ENCODE data around the gene TMEM154.

TMEM154 gene

GRCh38 chr4:152606753-152607152 lies 73.0 kb downstream of the TMEM154 start (continued):
- TF ChIP-seq PRDM6 (tag by site-specific recombination; IDR thresholded peaks at IDR 0.05) (0 out of 2 replicates have a peak, but pooled peaks have one; percentile 0), ZFP37 (tag by site-specific recombination; IDR thresholded peaks at IDR 0.05) (no peak), ZNF223 (tag by site-specific recombination; IDR thresholded peaks at IDR 0.05) (no peak)

- ChIA-PET CTCF (interaction anchor here (0.7 kb wide), 1 partner anchor 101 kb away, joined by 3 read pairs; no protein-coding TSS in a partner anchor), POLR2A (no interaction called here)
- Histone ChIP-seq H3K4me3 (ENCODE audit: low read depth, low read length) (no peak overlapping the region), H3K27ac (ENCODE audit: extremely low read depth, low read depth, low read length) (no peak overlapping the region), H3K4me1 (ENCODE audit: control insufficient read depth, insufficient read depth, low read length) (peaks cover 2% of the 10 kb centered on the region; the same call in 1 of the 2 replicates), H3K36me3 (ENCODE audit: control insufficient read depth in 2 of 2, insufficient read depth in 1 of 2, low read length in 2 of 2) (no peaks in the 10 kb centered on the region), H3K9me3 (ENCODE audit: control insufficient read depth, insufficient read depth, low read depth, low read length) (no peaks in the 10 kb centered on the region)
- TF ChIP-seq ZNF624 (tag by site-specific recombination; IDR thresholded peaks at IDR 0.05) (no peak), ZNF629 (tag by site-specific recombination; IDR thresholded peaks at IDR 0.05) (no peak; the same call in 1 of the 2 replicates), ZBTB20 (tag by site-specific recombination; IDR thresholded peaks at IDR 0.05) (no peak), ZNF112 (tag by site-specific recombination; IDR thresholded peaks at IDR 0.05) (no peak), ZNF600 (tag by site-specific recombination; IDR thresholded peaks at IDR 0.05) (peak; percentile 78), ZNF660 (tag by site-specific recombination; IDR thresholded peaks at IDR 0.05) (peak; percentile 58), BCL11B (tag by site-specific recombination; IDR thresholded peaks at IDR 0.05; ENCODE audit: low read depth) (no peak), ZBTB48 (tag by site-specific recombination; IDR thresholded peaks at IDR 0.05) (no peak), ZNF433 (tag by site-specific recombination; IDR thresholded peaks at IDR 0.05; ENCODE audit: low read depth) (no peak), TRIM28 (IDR thresholded peaks at IDR 0.05; ENCODE audit: borderline replicate concordance, low read length) (no peak), ZIC2 (tag by site-specific recombination; IDR thresholded peaks at IDR 0.05) (0 out of 2 replicates have a peak, but pooled peaks have one; percentile 18), ZNF10 (tag by site-specific recombination; IDR thresholded peaks at IDR 0.05) (0 out of 2 replicates have a peak, but pooled peaks have one; percentile 26), ZNF776 (tag by site-specific recombination; IDR thresholded peaks at IDR 0.05; ENCODE audit: borderline replicate concordance) (no peak), ZNF280C (tag by site-specific recombination; IDR thresholded peaks at IDR 0.05) (no peak), TCF7L2 (IDR thresholded peaks at IDR 0.05; ENCODE audit: borderline replicate concordance, low read depth, low read length) (no peak), HIC1 (tag by site-specific recombination; IDR thresholded peaks at IDR 0.05) (no peak), ZNF677 (tag by site-specific recombination; IDR thresholded peaks at IDR 0.05) (no peak), ZSCAN30 (tag by site-specific recombination; IDR thresholded peaks at IDR 0.05) (no peak), ZBTB10 (tag by site-specific recombination; IDR thresholded peaks at IDR 0.05) (no peak), ZEB2 (tag by site-specific recombination; IDR thresholded peaks at IDR 0.05) (0 out of 2 replicates have a peak, but pooled peaks have one; percentile 35), ZNF335 (tag by site-specific recombination; conservative IDR thresholded peaks at IDR 0.05) (peak; percentile 66), ZNF366 (tag by site-specific recombination; conservative IDR thresholded peaks at IDR 0.05) (no peak)
Observed at GRCh38 chr4:152605641-152606335, 74.0 kb downstream of the TMEM154 start.
